ENCODE results near the gene HEPN1.

- TF ChIP-seq, protein P1, sequence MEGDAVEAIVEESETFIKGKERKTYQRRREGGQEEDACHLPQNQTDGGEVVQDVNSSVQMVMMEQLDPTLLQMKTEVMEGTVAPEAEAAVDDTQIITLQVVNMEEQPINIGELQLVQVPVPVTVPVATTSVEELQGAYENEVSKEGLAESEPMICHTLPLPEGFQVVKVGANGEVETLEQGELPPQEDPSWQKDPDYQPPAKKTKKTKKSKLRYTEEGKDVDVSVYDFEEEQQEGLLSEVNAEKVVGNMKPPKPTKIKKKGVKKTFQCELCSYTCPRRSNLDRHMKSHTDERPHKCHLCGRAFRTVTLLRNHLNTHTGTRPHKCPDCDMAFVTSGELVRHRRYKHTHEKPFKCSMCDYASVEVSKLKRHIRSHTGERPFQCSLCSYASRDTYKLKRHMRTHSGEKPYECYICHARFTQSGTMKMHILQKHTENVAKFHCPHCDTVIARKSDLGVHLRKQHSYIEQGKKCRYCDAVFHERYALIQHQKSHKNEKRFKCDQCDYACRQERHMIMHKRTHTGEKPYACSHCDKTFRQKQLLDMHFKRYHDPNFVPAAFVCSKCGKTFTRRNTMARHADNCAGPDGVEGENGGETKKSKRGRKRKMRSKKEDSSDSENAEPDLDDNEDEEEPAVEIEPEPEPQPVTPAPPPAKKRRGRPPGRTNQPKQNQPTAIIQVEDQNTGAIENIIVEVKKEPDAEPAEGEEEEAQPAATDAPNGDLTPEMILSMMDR (IDR thresholded peaks at IDR 0.05; ENCODE audit: low read depth, low read length) = no peak
- no peak for TF ChIP-seq MYC (IDR thresholded peaks at IDR 0.05; ENCODE audit: low read depth, low read length)
- no peak for TF ChIP-seq POLR2A (IDR thresholded peaks at IDR 0.05; ENCODE audit: extremely low read depth, insufficient read length)
These were observed 40.9 kb upstream of the HEPN1 start for GRCh38 chr11:124877910-124878758.
